Astrocyte of the hippocampus (primary cell): Measurements from ENCODE around the gene SH3PXD2B.
"Not testable (repeated sequence)": the region's sequence is repeated elsewhere in the genome, so short reads cannot be mapped to it uniquely, and the experiment has no call there.

ENCODE experiments used
- DNase-seq: peaks from one replicate; pipeline ENCODE4 v3.0.0; 2011; ENCODE audit warnings: low read depth, low spot score

Gene SH3PXD2B

DNA sequence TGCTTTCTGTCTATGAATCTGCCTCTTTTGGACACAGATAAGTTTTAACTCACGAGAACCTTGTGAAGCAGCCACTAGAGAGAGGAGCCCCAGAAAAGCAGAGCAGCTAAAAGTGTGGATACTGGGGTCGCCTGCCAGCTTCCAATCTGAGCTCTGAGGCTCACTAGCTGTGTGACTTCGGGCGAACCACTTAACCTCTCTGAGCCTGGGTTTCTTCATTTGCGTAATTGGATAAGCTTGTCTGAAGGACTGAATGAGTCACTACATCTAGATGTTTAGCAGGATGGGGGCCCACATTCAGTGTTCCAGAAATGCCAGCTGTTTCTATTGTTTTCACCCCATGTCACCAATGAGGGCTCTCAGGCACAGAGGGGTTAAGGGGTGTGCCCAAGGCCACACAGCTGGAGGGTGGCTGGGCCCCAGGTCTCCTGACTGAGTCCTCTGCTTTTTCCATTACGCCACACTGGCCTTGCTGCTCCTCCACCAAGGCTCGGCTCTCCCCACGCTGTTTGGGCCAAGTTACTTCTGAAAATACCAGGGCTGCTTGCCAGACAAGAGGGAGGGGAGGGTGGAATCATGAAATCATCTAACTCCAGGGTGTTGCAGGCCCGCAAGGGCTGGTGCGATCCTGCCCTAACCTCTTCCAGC lies 36.2 kb downstream of the SH3PXD2B start:
- DNase-seq, result peak; percentile 96

DNA sequence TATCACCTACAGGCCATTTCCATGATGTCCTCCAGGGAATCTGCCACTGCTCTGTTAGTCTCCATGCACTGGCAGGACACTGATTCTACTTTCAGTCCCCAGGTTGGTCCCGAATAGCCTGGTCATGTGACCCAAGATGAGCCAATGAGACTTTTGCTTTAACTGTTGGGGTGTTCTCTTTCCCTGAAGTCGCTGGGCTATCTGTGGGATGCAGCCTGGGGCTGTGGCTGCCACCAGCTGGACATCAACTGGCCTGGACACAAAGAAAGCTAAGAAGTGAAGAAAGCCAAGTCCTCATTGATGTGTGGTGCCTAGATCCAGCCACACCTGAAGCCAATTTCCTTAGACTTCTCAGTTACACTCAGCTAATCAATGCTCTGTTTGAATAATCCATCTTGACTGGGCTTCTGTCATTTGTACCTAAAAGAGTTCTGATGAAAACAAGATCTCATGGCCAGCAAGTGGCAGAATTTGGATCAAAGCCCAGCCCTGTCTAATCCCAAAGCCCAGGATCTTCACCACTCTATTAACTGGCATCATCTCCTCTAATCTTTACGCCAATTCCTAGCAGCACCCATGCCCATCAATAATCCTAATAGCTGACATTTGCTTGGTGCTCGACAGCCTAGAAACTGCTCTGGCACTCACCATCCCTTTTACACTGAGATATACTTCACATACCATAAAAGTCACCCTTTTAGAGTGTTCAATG lies 37.0 kb downstream of the SH3PXD2B start:
- DNase-seq, result no peak

DNA sequence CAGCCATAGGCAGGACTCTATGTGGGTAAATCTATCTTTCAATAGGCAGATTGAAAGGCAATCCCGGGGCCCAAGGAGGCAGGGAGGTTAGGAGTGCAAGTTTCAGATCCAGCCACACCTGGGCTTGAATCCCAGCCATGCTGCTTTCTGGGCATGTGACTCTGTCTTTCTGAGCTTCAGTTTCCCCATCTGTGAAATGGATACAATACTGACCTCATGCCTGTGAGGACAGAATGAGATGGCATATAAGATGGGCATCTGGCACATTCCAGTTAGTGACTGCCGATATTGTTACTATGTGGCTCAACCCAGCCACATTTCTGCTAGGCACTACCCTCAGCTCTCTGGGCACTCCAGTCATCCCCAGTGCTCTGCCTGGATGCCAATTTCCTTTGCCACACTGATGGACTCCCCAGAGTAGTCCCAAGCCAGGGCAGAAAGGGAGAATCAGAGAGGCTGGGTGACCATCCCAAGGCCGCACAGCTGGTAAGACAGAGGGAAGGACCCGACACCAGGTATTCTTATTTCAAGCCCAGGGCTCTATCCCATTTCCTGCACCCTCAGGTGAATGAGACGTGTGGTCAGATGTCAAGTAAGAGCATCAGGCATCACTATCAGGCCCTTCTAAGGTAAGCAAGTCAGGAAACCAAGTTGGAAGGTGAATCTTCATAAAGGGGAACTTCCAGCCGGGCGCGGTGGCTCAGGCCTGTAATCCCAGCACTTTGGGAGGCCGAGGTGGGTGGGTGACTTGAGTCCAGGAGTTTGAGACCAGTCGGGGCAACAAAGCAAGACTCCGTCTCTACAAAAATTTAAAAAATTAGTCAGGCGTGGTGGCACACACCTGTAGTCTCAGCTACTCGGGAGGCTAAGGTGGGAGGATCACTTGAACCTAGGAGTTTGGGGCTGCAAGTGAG lies 38.7 kb downstream of the SH3PXD2B start:
- no peak for DNase-seq

DNA sequence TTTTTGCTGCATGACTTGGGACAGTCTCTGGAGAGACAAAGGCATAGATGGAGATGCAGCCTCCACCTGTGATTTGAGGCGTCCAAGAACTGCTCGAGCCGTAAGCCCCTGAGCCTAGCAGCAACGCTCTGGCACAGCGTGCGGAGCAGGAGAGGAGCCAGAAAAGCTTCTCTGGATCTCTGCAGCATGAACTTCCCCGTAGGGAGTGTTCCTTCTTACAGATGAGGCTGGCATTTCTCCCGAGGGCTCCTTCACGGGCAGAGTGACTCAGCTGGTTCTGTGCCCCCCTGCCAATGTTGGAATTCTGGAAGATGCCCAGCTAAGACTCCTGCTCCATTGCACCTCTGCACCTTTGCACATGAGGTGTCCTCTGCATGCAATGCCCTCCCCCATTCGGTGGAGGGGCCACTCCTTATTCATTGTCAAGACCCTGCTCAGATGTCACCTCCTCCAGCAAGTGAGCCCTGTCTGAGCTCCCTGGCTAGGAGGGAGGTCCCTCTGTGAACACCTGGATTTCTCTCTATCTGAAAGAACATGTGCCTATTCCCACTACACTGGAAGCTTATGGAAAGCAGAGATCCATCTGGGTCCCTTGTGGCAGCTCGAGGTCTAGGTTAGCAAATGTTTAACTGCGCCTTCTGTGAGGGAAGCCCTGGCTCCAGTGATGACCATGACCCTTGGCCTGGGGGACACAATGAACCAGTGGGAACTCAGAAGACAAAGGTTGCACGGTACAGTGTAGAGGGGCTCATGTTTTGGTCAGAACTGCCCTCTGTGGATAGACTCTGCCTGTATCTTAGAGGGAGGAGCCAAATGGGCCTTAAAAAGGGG lies 39.6 kb downstream of the SH3PXD2B start:
- peak; percentile 80 for DNase-seq

DNA sequence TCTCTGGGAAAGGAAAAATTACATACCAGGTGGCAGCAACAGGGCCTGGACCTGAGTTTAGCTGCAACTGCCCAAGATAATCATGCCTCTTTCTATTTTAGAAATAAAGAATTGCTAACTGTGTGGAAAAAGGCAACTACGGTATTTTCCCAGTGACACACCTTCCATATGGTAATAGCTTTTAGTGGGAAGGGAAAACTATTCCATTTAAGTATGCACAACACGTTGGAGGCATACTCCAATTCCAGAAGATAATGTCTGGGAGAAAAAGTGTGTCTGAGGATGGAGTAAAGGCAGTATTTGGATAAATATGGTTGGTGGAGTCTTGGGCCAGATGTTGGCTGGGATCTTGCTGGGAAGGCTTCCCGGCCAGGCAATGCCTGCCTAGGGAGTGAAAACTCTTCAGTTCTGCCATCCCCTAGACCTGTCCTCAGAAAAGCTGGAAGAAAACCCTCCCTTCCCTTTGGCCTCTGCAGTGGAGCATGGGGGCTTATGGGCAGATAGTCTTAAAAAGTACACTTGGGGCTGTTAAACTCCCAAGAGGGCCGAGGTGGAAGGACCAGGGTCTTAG lies 40.6 kb downstream of the SH3PXD2B start:
- DNase-seq, result no peak

DNA sequence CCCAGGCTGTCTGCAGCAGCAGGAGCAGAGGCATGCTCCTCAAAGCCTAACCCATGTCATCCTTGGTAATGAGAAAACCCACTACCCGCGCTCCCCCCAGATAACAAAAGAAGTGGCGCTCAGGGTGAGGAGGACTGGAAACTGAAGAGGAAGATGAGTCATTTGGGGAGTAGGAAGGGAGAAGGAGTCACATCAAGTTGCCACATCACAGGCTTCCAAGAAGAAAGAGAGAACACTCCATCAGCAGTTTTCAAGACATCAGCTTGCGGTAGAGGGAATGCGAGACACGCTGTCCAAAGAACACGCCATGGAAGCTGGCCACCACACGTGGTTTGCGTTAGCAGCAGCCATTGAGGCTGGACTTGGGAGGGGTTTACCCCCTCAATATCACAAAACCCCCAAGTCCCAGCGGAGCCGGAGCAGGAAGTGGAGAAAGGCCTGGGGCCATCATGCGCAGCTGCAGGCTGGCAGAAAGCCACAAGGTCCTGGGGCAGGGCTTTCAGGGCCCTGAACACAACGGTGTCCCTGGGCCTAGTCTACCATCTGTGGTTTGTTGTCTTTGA lies 41.5 kb downstream of the SH3PXD2B start:
- peak; percentile 88 for DNase-seq

DNA sequence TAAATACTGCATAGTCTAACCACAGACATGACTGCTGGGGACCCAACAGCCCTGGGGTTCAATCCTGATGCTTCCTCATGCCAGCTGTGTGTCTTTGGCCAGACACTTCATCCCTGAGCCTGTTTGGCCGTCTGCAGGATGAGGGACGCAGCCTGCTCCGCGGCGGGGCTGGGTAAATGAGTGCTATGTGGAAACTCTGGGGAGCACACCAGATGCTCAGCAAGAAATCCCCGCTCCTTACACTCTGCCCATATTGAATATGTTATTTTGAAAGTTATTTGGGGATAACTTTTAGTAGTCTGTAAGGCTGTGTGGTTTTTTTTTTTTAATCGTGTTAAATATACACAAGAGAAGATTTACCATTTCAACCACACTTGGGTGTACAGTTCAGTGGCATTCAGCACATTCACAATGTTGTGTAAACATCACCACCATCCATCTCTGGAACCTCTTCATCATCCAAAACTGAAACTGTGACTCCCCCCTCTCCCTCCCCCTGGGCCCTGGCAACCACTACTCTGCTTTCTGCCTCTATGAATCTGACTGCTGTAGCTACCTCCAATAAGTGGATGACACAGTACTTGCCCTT lies 42.7 kb downstream of the SH3PXD2B start:
- no peak for DNase-seq

DNA sequence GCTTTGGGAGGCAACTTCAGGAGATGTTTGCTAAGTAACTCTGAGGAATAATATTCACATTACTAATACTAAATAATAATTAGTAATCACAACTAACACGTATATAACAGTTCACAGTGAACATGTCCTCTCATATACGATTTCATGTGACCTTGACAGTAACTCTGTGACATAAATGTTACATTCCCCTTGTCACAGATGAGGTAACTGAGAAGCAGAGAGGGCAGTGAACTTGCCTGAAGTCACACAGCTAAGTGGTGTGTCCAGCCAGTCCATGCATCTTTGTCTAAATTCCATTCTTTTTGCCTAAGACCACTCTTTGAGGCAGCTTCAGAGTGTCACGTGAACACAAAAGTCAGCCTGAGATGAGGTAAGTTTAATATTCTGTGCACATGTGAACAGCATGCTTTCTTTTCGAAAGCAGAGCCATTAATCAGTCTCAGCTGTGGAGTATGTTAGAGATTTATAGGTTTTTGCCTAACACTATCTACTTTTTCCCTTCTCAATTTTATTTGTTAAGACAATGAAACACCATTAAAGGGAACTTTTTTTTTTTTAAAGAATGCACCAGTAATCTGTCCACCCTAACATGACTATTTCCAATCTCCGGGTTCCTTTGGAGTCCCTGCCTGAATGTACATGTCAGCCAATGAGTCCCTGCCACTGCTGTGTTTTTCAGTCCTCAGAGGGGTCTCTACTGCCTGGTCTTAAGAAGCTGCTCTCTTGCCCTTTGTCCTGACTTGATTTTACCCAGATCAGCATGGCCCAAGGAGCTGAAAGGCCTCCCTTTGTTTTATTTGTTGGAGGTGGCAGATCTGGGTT lies 43.5 kb downstream of the SH3PXD2B start:
- DNase-seq, result no peak

DNA sequence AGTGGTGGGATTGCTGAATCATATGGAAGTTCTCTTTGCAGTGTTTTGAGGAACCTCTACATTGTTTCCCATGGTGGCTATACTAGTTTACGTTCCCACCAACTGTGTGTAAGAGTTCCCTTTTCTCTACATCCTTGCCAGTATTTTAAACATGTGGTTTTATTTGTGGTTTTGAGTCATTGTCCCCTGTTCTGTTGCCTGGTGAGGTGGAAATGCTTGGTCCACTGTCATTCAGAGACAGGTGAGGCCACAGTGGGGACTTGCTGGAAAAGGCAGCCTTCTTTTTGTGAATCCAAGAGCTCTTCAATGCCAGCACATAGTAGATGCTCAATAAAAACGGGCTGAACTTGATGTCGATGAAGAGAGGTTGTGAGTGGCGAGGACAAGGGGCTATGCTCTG lies 44.2 kb downstream of the SH3PXD2B start:
- DNase-seq, result peak; percentile 74

DNA sequence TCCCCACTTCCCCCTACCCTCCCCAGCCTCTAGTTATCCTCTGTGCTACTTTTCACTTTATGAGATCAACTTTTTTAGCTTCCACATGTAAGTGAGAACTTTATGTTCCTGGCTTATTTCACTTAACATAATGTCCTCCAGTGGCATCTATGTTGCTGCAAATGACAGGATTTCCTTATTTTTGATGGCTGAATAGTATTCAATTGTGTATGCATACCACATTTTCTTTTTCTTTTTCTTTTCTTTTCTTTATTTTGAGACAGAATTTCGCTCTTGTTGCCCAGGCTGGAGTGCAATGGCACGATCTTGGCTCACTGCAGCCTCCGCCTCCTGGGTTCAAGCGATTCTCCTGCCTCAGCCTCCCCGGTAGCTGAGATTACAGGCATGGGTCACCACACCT lies 44.8 kb downstream of the SH3PXD2B start:
- not testable (repeated sequence) for DNase-seq

DNA sequence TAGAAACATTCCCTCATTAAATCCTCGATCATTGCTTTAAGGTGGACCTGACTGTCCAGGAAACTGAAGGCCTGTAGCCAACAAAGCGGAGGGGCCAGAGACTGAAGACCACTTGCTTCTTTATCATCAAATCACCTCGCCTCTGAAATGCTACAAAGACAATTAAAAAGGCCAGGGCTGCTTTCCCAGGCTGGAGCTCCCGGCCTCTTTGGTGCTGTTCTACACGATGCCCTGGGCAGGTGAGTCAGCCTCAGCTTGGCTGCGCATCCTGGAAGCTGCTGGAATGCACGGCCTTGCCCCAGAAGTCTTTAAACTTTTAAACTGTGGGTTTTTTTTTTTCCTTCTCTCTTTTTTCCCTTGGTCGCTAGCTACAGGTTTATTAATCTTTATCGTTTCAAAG lies 46.5 kb downstream of the SH3PXD2B start:
- peak; percentile 90 for DNase-seq

DNA sequence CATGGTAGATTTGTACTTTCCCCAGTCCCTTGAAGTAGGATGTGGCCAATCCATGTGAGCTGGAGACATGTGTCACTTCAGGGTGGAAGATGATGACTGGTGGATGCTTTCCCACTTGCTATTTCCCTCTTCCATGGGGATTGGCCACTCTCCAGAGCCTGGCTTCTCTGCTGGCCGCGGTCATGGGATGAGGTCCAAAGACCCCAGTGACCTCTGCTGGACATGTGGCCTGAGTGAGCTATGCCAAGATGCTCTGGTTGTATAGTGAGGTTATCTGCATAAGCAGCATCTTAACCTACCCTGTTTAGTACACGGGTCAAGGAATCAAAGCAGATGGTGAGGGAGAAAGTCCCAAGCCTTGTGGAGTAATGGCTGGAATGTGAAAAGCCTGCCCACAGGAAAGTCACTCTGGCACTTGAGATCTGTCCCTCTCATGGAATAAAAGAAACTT lies 47.1 kb downstream of the SH3PXD2B start:
- DNase-seq, result peak; percentile 70

DNA sequence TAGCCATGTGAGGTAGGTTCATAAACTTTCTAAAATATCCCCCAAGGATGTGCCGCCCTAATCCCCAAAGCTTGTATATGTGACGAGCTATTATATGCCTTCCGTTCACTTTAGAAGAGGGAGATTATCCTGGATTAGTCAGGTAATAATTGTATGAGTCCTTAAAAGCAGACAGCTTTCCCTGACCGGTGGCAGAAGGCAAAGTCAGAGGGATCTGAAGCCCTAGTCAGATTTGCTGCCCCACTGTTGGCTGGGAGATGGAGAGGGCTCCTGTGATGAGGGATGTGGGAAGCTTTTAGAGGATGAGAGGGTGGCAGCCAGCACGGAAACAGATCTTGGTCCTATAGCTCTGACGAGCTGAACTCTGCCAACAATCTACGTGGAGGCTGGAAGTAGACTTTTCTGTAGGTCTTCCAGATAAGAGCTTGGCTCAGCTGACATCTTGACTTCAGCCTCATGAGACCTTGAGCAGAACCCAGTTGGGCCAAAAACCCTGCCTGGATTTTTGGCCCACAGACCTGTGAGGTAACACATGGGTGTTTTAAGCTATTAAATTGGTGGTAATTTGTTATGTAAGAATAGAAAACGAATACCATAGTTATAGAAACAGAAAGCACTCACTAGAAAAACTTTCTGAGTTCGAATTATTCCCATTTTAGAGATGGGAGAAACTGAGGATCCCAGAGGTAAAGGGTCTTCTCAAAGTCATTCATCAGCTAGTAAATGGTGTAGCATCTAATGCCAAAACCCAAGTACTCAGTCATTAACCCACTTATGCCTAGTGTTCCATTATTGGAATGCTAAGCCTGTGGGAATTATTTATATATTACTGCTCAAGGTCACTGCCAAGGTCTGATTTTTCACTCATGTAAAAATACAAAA lies 48.9 kb downstream of the SH3PXD2B start:
- DNase-seq, result no peak

DNA sequence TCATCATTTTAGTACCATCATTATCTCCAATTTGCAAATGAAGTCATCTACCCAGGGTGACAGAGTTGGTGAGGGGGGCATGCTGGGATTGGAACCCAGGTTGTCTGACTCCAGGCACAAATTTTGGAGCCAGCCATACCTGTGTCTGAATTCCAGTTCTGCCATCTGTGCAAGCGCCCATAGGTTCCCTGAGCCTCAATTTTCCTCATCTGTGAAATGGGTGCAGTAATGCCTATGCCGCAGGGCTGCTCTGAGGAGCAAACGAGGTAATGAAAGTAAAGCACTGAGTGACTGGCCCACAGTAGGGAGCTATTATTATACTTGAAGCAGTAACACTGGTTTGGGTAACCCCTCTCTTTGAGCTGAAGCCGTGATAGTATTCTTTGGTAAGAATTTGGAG lies 49.6 kb downstream of the SH3PXD2B start:
- DNase-seq, result no peak

DNA sequence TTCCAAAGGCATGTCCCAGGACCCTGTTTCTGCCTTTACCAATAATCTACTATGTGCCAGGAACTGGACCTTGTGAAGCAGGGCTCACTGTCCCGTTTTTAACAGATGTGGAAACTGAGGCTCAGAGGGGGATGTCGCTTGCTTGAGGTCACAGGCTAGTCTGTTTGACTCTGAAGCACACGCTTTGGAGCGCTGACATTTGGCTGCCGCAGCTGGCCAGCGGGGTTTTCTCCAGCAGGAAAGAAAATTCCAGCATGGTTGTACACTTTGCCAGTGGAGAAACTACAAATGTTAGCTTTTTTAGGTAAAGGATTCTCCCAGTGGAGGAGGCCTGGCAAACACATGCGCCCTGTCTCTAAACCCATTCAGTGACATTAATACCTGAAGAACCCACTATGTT lies 50.5 kb downstream of the SH3PXD2B start:
- DNase-seq, result no peak

DNA sequence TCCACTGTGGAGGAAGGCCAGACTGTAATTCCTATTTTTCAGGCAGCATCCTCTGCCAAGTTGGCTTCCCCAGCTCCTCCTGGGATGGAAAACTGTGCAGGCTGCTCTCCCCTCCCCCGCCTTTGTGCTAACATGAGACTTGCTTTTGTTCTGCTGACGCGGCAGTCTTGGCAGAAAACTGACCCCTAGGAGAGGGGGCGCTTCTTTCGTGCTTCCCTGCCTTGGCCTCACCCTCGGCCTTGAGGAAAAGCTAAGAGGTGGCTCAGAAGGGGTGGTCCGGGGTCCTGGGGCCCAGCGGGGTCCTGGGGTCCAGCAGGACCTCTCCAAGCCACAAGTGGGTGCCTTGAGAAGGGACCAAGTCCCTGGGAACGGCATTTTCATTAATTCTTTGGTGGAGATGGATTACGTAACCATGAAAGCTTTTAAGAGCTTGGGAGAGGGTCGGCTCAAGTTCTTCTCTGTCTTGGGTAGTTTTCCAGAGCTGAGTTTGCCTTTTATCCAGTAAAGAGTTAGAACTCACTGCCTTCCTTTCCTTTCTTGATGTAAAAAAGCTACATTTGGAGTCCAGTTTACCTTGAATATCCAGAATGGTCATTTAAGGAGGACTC lies 51.0 kb downstream of the SH3PXD2B start:
- DNase-seq, result peak; percentile 94

DNA sequence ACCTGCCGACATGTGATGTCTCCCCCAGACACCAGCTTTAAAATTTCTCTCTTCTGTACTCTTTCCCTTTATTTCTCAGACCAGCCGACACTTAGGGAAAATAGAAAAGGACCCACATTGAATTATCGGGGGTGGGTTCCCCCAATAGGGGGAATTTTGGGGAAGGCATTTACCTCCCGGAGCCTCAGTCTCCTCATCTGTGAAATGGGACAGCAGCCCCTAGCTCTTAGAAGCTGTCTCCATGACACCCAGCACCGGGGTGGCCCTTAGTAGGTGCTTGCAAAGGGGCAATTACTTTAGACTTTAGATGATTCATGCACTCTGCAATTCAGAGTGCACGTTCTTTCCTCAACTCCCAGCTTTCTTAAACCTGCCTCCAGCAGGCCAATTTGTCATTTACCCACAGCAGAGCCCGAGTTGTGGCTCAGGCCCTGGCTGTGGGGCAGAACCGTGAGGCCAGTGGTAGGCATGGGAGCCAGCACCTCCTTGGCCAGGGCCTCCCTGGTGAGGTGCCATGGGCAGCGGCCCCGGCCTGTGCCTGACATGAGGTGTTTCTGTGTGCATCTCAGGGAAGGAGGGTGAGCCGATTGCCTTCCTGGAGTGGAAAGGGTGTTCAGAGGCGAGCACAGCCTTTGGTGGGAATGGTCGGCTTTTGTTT lies 51.7 kb downstream of the SH3PXD2B start:
- no peak for DNase-seq

DNA sequence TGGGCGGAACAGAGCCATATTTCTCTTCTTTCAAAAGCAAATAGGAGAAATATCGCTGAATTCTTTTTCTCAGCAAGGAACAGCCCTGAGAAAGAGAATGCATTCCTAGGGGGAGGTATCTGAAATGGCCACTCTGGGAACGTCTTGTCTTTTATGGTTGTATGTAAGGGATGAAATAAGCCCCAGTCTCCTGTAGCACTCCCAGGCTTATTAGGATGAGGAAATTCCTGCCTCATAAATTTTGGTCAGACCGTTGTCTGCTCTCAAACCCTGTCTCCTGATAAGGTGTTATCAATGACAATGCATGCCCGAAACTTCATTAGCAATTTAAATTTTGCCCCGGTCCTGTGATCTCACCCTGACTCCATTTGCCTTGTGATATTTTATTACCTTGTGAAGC lies 52.3 kb downstream of the SH3PXD2B start:
- DNase-seq, result not testable (repeated sequence)
